T-helper 2 cell treated with Interferon-gamma antibody and Interleukin-4, amounts not matched to agents 5 μg/mL and 100 μg/mL, for 36 hours (primary cell): Measurements from ENCODE around the gene TMEM236.
"Not testable (repeated sequence)": the region's sequence is repeated elsewhere in the genome, so short reads cannot be mapped to it uniquely, and the experiment has no call there.

ENCODE experiments used
- DNase-seq: peaks from one replicate; pipeline ENCODE4 v3.0.0; 2021; ENCODE audit warnings: low spot score
- H3K27ac Mint-ChIP-seq: one replicate; pipeline ENCODE4 v1.8.0; 2021; ENCODE audit warnings: mild to moderate bottlenecking, mixed read lengths
- H3K27me3 Mint-ChIP-seq: one replicate; pipeline ENCODE4 v1.8.0; 2021; ENCODE audit warnings: low read depth, mixed read lengths
- H3K36me3 Mint-ChIP-seq: one replicate; pipeline ENCODE4 v1.8.0; 2021; ENCODE audit warnings: low read depth, mixed read lengths
- H3K4me1 Mint-ChIP-seq: one replicate; pipeline ENCODE4 v1.8.0; 2021; ENCODE audit warnings: low read depth, mixed read lengths
- H3K4me3 Mint-ChIP-seq: one replicate; pipeline ENCODE4 v1.8.0; 2022; ENCODE audit warnings: mild to moderate bottlenecking, moderate library complexity, mixed read lengths
- H3K9me3 Mint-ChIP-seq: one replicate; pipeline ENCODE4 v1.8.0; 2021; ENCODE audit warnings: mixed read lengths

Gene TMEM236

GRCh38 chr10:17751781-17752445 lies at the start of gene TMEM236:
Gene TMEM236 (plus strand): TSS chr10:17752201. CDS start chr10:17752296, 95 bp downstream.
- no peaks in the 10 kb centered on the region for H3K36me3 Mint-ChIP-seq
- peaks cover 2% of the 10 kb centered on the region for H3K27me3 Mint-ChIP-seq
- H3K4me1 Mint-ChIP-seq: peaks cover 7% of the 10 kb centered on the region
- H3K4me3 Mint-ChIP-seq: no peak within 1 kb of the TSS
- H3K9me3 Mint-ChIP-seq: no peaks in the 10 kb centered on the region
- no peak within 1 kb of the TSS for H3K27ac Mint-ChIP-seq
- DNase-seq: no peak

GRCh38 chr10:17703706-17704105 lies 48.3 kb upstream of the TMEM236 start:
- H3K27ac Mint-ChIP-seq: no peak overlapping the region
- no peaks in the 10 kb centered on the region for H3K9me3 Mint-ChIP-seq
- H3K36me3 Mint-ChIP-seq: peaks cover 24% of the 10 kb centered on the region

GRCh38 chr10:17708821-17709220 lies 43.2 kb upstream of the TMEM236 start:
- no peak overlapping the region for H3K27ac Mint-ChIP-seq
- no peaks in the 10 kb centered on the region for H3K9me3 Mint-ChIP-seq
- no peaks in the 10 kb centered on the region for H3K27me3 Mint-ChIP-seq
- H3K4me1 Mint-ChIP-seq: no peaks in the 10 kb centered on the region
- peaks cover 40% of the 10 kb centered on the region for H3K36me3 Mint-ChIP-seq
- no peak for DNase-seq
- no peak overlapping the region for H3K4me3 Mint-ChIP-seq

More at GRCh38 chr10:17703706-17704105, 48.3 kb upstream of the TMEM236 start:
- DNase-seq: no peak
- Mint-ChIP-seq H3K4me1 (peaks cover 2% of the 10 kb centered on the region), H3K4me3 (no peak overlapping the region), H3K27me3 (no peaks in the 10 kb centered on the region)

- Mint-ChIP-seq H3K27me3 (no peaks in the 10 kb centered on the region), H3K4me1 (no peaks in the 10 kb centered on the region), H3K4me3 (no peak overlapping the region), H3K9me3 (no peaks in the 10 kb centered on the region), H3K36me3 (peaks cover 42% of the 10 kb centered on the region), H3K27ac (no peak overlapping the region)
- no peak for DNase-seq
Measured at GRCh38 chr10:17709492-17709891, 42.5 kb upstream of the TMEM236 start.

- H3K9me3 Mint-ChIP-seq: no peaks in the 10 kb centered on the region
- H3K36me3 Mint-ChIP-seq: peaks cover 46% of the 10 kb centered on the region
- no peak overlapping the region for H3K4me3 Mint-ChIP-seq
- H3K4me1 Mint-ChIP-seq: no peaks in the 10 kb centered on the region
- H3K27ac Mint-ChIP-seq: no peak overlapping the region
- H3K27me3 Mint-ChIP-seq: no peaks in the 10 kb centered on the region
- no peak for DNase-seq
Measured at GRCh38 chr10:17710181-17710580, 41.8 kb upstream of the TMEM236 start.

- no peaks in the 10 kb centered on the region for H3K9me3 Mint-ChIP-seq
- no peaks in the 10 kb centered on the region for H3K27me3 Mint-ChIP-seq
- no peak overlapping the region for H3K4me3 Mint-ChIP-seq
- no peak for DNase-seq
- peaks cover 57% of the 10 kb centered on the region for H3K36me3 Mint-ChIP-seq
- no peak overlapping the region for H3K27ac Mint-ChIP-seq
- no peaks in the 10 kb centered on the region for H3K4me1 Mint-ChIP-seq
Measured at GRCh38 chr10:17712053-17712452, 39.9 kb upstream of the TMEM236 start.

- peaks cover 58% of the 10 kb centered on the region for H3K36me3 Mint-ChIP-seq
- H3K27ac Mint-ChIP-seq: no peak overlapping the region
- no peak for DNase-seq
- H3K4me1 Mint-ChIP-seq: no peaks in the 10 kb centered on the region
- H3K4me3 Mint-ChIP-seq: no peak overlapping the region
- H3K27me3 Mint-ChIP-seq: no peaks in the 10 kb centered on the region
- no peaks in the 10 kb centered on the region for H3K9me3 Mint-ChIP-seq
Measured at GRCh38 chr10:17712717-17713471, 39.1 kb upstream of the TMEM236 start.

GRCh38 chr10:17713758-17714157 lies 38.2 kb upstream of the TMEM236 start:
- H3K9me3 Mint-ChIP-seq: no peaks in the 10 kb centered on the region
- H3K27ac Mint-ChIP-seq: no peak overlapping the region
- no peak for DNase-seq
- H3K27me3 Mint-ChIP-seq: no peaks in the 10 kb centered on the region
- H3K36me3 Mint-ChIP-seq: peaks cover 60% of the 10 kb centered on the region
- H3K4me1 Mint-ChIP-seq: no peaks in the 10 kb centered on the region
- no peak overlapping the region for H3K4me3 Mint-ChIP-seq

GRCh38 chr10:17716161-17716560 lies 35.8 kb upstream of the TMEM236 start:
- Mint-ChIP-seq H3K36me3 (peaks cover 58% of the 10 kb centered on the region), H3K9me3 (no peaks in the 10 kb centered on the region), H3K27ac (no peak overlapping the region), H3K27me3 (no peaks in the 10 kb centered on the region), H3K4me1 (peaks cover 2% of the 10 kb centered on the region), H3K4me3 (no peak overlapping the region)
- DNase-seq: no peak

- not testable (repeated sequence) for H3K9me3 Mint-ChIP-seq, H3K4me1 Mint-ChIP-seq, H3K27ac Mint-ChIP-seq, H3K4me3 Mint-ChIP-seq, H3K27me3 Mint-ChIP-seq, DNase-seq
- peaks cover 31% of the 10 kb centered on the region for H3K36me3 Mint-ChIP-seq
Measured at GRCh38 chr10:17722317-17723014, 29.5 kb upstream of the TMEM236 start.

GRCh38 chr10:17725703-17726102 lies 26.3 kb upstream of the TMEM236 start:
- no peaks in the 10 kb centered on the region for H3K27me3 Mint-ChIP-seq
- H3K9me3 Mint-ChIP-seq: no peaks in the 10 kb centered on the region
- H3K27ac Mint-ChIP-seq: no peak overlapping the region

GRCh38 chr10:17729630-17730029 lies 22.4 kb upstream of the TMEM236 start:
- DNase-seq: no peak
- no peak overlapping the region for H3K4me3 Mint-ChIP-seq
- peaks cover 2% of the 10 kb centered on the region for H3K36me3 Mint-ChIP-seq
- H3K4me1 Mint-ChIP-seq: no peaks in the 10 kb centered on the region
- no peaks in the 10 kb centered on the region for H3K9me3 Mint-ChIP-seq
- H3K27ac Mint-ChIP-seq: no peak overlapping the region
- no peaks in the 10 kb centered on the region for H3K27me3 Mint-ChIP-seq

More at GRCh38 chr10:17725703-17726102, 26.3 kb upstream of the TMEM236 start:
- Mint-ChIP-seq H3K4me3 (no peak overlapping the region), H3K4me1 (no peaks in the 10 kb centered on the region), H3K36me3 (peaks cover 15% of the 10 kb centered on the region)
- no peak for DNase-seq

- no peak overlapping the region for H3K27ac Mint-ChIP-seq
- no peaks in the 10 kb centered on the region for H3K4me1 Mint-ChIP-seq
- H3K27me3 Mint-ChIP-seq: no peaks in the 10 kb centered on the region
- no peak overlapping the region for H3K4me3 Mint-ChIP-seq
- H3K36me3 Mint-ChIP-seq: no peaks in the 10 kb centered on the region
- no peaks in the 10 kb centered on the region for H3K9me3 Mint-ChIP-seq
- DNase-seq: no peak
Measured at GRCh38 chr10:17730667-17731066, 21.3 kb upstream of the TMEM236 start.

GRCh38 chr10:17731331-17732020 lies 20.5 kb upstream of the TMEM236 start:
- Mint-ChIP-seq H3K27me3 (no peaks in the 10 kb centered on the region), H3K9me3 (no peaks in the 10 kb centered on the region), H3K4me3 (no peak overlapping the region), H3K27ac (no peak overlapping the region), H3K36me3 (no peaks in the 10 kb centered on the region), H3K4me1 (no peaks in the 10 kb centered on the region)
- no peak for DNase-seq
